Hematopoietic multipotent progenitor cell treated with erythropoietin and hydrocortisone succinate and interleukin-3 and kit ligand, for 8 days (in vitro differentiated cells): ENCODE results near the gene HNF4A.
"Not testable (repeated sequence)": the region's sequence is repeated elsewhere in the genome, so short reads cannot be mapped to it uniquely, and the experiment has no call there.

ENCODE experiments used
- DNase-seq: peaks from one replicate; pipeline ENCODE4 v3.0.0-alpha.2; 2015

Gene HNF4A

DNA sequence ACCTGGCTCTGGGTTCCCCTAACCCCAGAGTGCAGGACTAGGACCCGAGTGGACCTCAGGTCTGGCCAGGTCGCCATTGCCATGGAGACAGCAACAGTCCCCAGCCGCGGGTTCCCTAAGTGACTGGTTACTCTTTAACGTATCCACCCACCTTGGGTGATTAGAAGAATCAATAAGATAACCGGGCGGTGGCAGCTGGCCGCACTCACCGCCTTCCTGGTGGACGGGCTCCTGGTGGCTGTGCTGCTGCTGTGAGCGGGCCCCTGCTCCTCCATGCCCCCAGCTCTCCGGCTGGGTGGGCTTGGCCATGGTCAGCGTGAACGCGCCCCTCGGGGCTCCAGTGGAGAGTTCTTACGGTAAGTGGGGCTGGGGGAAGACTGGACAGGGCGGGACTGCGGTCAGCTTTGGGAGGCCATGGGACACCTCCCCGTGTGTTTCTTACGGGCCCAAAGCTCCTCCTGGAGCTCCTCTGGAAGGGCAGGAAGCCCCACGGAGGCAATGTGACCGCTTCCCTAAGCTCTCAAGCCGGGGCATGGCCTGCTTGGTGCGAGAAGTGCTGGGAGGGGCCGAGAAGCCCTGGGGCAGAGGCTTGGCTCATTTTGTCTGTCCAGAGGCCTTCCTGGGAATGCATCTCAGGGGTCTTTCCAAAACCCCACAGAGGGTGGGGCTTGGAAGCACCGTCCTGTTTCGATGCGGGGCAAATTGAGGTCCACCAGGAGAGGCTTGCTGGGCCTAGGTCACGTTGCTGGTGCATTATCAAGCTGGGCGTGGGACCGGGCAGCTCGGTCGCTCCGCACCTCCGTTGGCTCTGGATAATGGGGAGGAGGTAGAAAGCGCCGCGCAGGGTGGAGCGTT is at the start of gene HNF4A:
Gene HNF4A, plus strand, starts transcription at position 202 of the 855 bp plus-strand sequence. Its CDS starts 106 bp downstream, at position 308.
- no peak for DNase-seq

DNA sequence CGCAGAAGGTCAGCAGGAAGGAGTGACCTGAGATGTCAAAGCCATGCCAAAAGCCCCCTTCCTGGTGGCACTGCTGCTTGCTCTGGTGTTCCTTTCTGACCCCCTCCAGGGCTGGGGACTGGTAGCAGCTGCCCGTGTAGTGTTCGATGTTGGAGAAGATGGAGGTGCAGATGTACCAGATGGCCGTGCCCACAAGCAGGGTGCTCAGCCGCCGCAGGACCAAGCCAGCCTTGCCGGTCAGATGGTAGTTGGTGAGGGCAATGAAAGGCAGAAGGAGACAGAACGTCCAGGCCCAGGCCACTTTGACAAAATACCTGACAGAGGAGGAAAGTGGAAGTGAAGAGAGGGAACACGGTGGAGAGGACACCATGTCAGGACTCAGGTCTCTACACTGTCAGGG is 48.6 kb upstream of the HNF4A start:
- no peak for DNase-seq

DNA sequence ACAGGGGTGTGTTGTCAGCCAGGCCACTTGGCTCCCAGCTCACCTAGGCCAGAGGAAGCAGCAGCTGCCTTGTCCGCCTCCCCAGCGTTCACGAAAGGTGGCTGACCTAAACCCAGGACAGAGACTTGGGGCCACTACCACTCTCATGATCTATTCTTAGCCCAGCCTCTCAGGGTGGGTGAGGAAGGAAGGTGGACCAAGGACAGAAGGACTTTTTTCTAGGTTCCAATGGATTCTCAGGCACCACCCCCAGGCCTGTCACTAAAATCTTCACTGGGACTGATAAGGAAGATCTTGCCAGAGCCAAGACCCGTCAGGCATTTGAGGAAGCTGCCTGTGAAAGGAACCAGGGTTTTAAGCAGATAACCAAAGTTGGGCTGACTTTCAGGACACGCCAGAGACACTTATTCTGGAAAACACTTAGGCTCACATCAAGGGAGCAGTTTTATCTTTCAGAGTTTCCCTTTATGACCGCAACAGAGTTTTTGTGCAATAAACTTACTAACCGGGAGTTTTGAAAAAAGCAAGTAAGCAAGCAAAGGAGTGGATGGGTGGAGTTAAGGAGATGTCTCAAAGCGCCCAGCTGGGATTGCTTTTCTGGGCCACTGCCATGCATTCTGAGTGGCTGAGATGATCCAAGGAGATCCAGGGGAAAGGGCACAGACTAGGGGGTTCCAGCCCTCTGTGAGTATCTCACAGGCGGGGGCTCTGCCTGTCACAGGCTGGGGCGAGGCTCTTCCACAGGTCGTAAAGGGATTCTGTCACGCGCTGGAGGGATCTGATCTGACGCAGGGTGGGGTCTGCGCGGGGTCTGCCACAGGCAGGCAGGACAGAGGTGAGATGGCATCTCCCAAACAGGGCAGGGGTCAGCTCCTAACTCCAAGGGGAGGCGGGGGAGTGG is 45.5 kb upstream of the HNF4A start:
- DNase-seq = peak; percentile 56

DNA sequence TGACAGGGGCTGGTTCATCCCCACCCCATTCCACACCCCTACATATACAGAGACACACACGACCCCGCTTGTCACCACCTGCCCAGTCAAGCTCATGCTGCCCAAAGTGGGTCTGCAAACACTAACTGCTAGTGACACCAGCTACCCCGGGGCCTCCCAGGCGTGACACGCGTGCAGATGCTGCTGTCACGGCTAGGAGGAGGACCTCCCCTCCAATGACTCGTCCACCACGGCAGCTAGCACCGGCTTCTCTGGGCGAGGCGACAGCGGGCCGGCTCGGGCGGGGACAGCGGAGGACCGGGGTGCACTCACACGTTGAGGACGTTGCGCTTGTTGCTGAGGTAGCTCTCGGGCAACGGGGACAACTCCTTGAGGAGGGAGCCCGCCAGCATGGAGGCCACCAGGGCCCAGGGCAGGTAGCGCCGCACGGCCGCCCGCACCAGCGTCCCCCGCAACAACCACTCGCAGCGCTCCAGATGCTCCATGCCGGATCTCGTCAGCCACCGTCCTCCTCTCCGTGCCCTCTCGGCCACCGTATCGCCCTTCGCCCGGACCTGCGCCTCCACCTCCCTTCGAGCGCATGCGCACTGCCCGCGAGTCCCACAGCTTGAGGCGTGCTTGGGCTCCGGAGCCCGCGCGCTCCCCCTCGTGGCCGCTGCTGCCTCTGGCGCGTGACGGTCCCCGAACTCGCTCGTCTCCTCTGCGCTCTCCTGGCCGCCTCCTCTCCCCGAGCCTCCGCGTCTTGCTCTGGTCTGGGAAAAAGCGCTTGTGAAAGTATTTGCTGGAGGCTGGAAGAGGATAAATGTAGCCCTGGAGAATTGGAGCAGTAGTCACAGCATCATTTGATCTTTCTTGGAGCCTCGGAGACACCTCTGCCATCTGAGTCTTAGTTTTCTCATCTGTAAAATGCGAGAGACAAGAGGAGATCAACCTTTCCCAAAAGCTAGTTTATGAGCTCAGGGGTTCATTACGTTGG is 44.5 kb upstream of the HNF4A start, which contains the start of gene FITM2:
Gene FITM2, minus strand, starts transcription at position 539 of the 976 bp plus-strand sequence. Its CDS starts 54 bp downstream, at position 485.
- DNase-seq = peak; percentile 97

DNA sequence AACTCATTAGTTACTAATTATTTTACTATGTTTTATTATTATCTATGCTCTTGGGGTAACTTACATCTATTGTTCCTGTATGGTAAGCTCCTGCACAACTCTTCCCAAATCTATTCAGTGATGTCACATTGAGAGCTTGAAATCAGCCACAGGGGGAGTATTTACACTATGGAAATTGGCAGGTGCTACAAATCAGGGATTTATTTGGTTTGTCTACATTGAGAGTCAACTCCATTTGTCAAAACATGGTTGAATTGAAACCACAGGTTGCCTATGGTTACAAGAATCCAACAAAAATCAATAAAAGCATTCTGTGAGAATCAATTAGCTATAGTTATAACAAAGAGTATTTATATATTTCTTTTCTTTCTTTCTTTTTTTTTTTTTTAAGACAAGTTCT is 40.6 kb upstream of the HNF4A start:
- DNase-seq = no peak

DNA sequence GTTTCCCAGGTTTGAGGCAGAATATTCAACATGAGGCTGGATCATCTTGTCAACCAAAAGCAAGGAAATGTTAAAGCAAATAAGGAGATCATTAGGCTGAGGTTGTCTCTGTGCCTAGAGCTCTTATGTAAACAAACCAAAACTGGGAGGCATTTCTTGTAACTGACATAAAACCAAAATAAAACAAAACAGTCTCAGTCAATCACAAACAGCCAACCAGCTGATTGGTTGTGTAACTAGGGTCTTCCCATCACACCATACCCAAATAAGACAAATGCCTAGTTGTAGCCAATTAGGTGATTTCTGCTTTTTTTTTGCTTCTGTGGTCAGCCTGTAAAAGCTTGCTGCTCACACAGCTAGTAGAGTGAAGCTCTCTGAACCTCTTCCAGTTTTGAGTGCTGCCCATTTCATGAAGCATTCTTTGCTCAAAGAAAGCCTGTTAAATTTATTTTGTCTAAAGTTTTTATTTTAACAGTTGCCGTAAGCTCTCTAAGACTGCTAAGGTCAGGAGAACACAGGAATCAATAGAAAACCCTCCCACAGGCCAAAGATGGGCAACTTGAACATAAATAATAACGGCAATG is 35.6 kb upstream of the HNF4A start:
- DNase-seq = no peak

DNA sequence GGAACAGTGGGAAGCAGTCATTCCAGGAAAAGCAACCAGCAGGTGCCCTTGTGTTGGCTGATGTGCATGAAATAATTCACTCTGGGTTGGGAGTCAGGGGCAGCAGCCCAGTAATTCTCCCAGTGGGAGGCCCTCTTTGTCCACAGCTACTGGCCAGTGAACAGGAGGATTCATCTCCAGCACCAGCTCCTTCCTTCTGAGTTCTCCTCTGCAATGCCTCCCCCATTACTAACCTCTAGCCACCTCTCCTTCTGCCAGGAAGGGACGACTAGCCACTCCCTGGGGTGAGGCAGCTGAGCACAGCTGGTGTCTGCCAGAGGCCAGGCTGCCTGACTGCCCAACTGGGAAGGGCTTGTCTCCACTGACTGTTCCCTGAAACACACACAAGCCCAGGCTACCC is 31.2 kb upstream of the HNF4A start:
- DNase-seq = no peak

DNA sequence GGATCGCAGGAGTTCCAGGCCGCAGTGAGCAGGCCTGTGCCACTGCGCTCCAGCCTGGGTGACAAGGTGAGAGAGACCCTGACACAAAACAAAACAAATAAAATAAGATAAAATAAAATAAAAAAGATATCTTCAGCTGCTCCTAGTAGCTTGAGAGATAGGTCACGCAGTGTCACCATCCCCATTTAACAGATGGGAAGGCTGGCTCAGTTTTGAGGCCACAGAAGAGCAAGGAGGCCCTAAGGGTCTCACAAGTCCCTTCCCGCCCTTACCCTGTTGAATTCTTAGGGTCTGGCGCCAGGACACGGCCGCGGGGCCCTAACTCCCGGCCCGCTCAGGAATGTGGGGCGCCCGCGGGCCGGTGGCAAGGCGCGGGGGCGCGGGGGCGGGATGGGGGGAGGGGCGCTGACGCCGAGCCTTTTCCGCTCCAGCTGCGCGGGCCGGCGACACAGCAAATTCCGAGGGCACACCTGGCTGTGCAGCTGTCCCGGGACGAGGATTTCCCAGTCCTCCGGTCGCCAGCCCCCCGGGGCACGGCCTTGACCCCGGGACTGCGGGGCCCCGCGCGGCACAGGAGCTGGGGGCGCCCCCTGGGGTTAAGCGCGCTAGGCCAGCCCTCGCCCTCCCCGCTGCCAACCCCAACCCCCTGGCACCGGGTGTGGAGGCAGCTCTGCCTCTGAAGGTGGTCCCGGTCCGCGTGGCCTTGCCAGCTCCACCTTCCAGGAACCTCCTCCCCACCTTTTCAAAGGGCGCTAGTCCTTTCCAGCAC is 28.9 kb upstream of the HNF4A start:
- no peak for DNase-seq

DNA sequence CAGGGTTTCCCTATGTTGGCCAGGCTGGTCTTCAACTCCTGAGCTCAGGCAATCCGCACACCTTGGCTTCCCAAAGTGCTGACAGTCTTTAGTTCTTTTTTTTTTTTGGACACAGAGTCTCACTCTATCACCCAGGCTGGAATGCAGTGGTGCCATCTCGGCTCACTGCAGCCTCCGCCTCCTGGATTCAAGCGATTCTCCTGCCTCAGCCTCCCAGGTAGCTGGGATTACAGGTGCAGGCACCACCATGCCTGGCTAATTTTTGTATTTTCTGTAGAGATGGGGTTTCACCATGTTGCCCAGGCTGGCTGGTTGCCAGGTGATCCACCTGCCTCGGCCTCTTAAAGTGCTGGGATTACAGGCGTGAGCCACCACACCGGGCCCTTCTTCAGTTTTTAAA is 27.8 kb upstream of the HNF4A start:
- not testable (repeated sequence) for DNase-seq

DNA sequence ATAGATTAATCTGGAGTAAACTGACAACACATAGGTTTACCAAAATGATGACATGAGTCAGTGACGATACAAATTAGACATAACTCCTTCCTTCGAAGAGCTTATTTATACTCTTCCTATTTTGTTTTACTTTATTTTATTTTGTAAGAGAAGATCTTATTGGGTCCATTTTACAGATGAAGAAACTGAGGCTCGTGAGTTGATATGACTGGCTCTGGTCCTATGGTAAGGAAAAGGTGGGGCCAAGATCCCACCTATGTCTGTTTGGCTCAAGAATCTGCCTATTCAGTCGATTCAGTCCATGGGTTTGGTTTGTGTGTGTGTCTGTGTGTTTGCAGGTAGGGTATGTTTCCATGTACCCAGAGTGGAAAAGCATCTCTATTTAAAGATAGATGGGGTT is 27.1 kb upstream of the HNF4A start:
- DNase-seq = no peak

DNA sequence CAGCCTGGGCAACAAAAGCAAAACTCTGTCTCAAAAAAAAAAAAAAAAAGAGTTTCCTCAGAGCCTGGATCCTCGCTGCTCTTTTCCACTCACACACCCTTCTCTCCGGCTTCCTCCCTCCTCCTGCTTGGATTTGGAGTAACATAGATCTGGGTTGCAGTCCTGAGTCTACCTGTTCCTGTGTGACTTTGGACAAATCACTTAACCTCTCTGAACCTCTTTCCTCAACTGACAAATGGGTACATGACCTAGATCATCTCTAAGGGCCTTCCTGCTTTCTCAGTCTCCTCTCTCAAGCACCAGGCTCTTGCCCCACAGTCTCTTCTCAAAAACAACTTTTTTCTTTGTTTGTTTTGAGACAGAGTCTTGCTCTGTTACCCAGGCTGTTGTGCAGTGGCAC is 24.3 kb upstream of the HNF4A start:
- no peak for DNase-seq

DNA sequence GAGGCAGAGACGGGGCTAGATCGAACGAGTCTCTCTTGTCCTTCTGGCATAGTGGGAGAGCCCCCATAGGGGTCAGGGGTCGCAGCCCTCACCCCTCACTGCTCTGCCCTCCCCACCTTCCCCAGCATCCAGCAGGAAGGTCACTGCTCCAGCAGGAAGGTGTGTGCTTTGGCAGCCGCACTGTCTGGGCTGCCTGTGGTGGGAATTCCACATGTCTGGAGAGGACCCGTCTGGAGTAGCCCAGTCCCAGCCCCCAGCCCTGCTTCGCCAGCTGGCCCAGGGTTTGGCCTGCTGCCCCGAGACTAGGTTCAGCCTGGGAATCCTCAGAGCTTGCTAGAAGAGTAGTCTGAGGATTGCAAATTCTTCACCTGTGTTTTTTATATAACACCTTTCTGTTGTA is 21.2 kb upstream of the HNF4A start:
- DNase-seq = no peak

DNA sequence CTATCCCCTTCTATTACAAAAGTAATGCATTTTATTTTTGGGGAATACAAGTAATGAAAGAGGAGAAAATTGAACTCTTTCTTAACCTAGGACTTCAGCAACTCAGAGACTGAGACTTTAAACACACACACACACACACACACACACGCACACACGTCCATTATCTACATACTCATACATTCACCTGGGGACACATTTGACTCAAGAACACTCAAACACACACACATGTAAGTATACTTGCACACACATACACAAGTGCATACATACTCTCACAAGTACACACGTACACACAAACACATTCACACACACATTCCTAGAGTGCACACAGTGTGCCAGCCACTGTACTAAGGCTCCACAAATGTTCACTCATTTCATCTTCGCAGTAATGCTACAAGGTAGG is 20.8 kb upstream of the HNF4A start:
- DNase-seq = no peak

DNA sequence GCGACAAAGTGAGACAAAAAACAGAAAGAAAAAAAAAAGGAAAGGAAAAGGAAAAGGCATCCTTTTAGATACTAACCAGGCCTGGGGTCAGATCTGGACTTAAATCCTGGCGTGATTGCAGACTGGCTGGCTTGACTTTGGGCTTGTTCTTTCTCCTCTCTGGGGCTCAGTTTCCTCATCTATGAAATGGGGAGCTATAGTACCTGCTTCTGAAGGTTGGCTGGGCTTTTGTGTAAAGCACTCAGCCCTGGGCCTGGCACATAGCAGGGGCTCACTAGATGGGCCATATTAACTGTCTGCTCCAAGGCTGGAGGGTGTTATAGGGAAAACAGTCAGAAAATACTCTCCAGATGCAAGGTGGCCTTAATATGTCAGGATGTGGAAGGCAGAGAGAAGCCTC is 19.8 kb upstream of the HNF4A start:
- no peak for DNase-seq

DNA sequence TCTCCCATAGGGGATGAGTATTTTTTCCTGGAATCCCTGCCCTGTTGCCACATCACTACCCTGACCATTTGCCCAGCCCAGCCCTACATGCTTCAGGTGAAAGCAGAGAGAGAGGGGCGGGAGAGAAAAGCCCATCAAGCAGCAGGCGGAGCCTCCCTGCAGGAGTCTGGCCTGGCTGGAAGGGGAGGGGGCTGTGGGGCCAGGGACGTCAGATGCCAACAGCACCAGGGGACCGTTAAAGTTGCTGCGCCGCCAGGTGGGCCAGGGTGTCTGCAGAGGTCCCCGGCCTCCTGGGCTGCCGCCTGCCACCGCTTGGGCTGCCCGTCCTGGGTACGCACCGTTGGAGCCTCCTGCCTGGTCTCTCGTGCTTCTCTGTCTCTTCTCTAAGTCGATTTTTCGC is 19.4 kb upstream of the HNF4A start:
- DNase-seq = no peak

DNA sequence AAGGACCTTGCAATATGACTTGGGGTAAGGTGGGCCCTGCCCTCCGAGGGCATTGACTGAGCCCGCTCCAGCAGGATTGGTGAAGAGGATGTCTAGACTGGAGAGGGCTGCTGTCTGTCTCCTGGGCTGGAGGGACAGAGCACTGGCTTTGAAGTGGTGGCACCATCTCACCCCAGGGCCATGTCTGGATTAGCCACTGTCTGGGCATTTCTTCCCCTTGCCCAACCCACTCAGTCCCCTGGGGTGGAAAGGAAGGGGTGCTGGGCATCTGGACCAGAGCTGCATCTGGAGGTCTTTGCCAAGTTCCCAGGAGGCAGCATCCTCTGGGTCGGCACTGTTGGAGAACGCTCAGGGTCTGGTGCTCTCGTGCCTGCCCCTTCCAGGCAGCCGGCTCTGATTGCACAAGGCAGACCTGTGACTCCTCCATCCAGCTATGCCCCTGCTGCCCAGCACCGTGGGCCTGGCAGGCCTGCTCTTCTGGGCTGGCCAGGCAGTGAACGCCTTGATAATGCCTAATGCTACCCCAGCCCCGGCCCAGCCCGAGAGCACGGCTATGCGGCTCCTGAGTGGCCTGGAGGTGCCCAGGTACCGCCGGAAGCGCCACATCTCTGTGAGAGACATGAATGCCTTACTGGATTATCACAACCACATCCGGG is 18.6 kb upstream of the HNF4A start, which contains the start of gene R3HDML:
Gene R3HDML, plus strand, starts transcription at position 319 of the 656 bp plus-strand sequence. Its CDS starts 115 bp downstream, at position 434.
- no peak for DNase-seq

DNA sequence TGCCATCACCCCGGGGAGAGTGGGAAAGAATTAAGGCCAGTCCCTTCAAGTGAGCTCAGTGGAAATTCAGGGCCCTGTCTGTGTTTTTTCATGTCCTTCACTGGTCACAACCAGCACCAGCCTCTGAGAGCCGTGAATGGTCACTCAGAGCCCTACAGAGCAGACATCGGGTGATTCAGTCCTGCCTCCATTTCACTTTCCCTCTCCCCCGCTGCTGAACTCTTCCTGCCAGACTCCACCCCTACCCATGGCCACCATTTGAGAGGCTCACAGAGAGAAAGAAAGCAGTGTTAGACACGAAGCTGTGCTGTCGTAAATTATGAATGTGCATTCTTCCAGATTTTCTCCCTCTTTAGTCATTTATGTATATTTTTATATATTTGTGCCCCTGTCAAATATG is 13.3 kb upstream of the HNF4A start:
- DNase-seq = no peak

DNA sequence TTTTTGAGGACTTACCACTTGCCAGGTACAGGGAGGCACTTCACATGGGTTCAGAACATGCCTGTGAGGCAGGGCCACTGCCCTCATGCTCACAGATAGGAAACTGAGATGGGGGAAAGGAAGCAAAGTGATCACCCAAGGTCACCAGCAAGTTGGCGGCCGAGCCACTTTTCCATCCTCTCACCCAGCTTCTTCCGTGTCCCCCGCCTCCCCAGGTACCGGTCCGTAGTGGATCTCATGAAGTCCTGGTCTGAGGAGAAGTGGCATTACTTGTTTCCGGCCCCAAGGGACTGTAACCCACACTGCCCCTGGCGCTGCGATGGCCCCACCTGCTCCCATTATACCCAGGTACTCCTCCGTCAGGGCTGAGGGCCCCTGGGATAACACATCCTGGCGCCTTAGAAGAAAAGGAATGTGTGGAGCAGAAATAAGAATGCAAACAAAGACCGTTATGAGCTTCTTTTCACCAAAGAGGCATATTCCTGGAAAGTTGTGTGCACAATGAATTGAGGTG is 12.3 kb upstream of the HNF4A start:
- no peak for DNase-seq

DNA sequence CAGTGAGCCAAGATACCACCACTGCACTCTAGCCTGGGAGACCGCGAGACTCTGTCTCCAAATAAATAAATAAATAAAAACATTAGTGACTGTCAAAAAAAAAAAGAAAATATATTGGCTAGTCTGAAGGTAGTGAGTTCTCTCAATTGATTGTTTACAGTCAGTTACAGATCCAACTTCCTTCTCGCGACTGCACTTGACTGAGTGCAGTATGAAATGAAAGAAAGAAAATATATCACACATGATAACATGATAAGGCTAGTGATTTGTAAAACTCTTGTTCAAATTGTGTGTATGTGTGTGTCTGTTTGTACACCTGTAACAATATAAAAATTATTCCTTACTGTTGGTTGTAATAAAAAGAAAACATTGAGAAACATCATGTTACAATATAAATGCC is 10.8 kb upstream of the HNF4A start:
- DNase-seq = no peak

DNA sequence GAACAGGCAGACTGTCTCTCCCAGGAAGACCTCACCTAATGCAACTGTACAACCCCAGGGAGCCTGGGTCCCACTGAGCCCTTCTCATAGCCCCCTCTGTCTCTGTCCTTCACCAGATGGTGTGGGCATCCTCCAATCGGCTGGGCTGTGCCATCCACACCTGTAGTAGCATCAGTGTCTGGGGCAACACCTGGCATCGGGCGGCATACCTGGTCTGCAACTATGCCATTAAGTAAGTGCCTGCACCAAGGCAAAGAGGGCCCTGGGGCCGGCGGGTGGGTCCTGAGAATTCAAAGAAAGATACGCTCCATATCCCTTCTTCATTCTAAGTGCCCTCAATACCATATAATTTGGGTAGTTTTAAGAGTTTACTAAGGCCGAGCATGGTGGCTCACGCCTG is 10.4 kb upstream of the HNF4A start:
- DNase-seq = no peak
